Endothelial cell of umbilical vein (primary cell): ENCODE measurements around the gene MPDZ.

Experiments used
- CTCF ChIP-seq, 2 donors: IDR thresholded peaks; 1 replicate in 1 of 2; 2 replicates in 1 of 2; pipeline ENCODE4 v1.5.1; 2011; ENCODE audit warnings: low read length in 2 of 2, mild to moderate bottlenecking in 2 of 2, moderate library complexity in 2 of 2, control low read depth in 1 of 2, inconsistent platforms in 1 of 2, low read depth in 1 of 2; ENCODE audit not compliant: insufficient read depth in 1 of 2; ENCODE audit errors: extremely low read depth in 1 of 2
- POLR2AphosphoS5 ChIP-seq: IDR thresholded peaks from 2 replicates; pipeline ENCODE4 v1.6.1; 2012; ENCODE audit warnings: low read depth, mild to moderate bottlenecking, control low read depth, low read length, moderate library complexity; ENCODE audit not compliant: insufficient read depth

- TF ChIP-seq CTCF (IDR thresholded peaks at IDR 0.05; ENCODE audit: extremely low read depth in 1 of 2, insufficient read depth in 1 of 2, low read depth in 1 of 2, low read length in 2 of 2) (no peak), POLR2AphosphoS5 (no peak)
Observed at GRCh38 chr9:13064676-13065075, 214.8 kb downstream of the MPDZ start.
